Lower leg skin (tissue), 4 donors: ENCODE measurements around the gene CD300LD. TPM values are rescaled to one million over a fixed set of nuclear protein-coding genes. Genes with fewer than 3 reads are reported as not detected.
A peak's percentile ranks its signal among the peaks of the same experiment; 100 is the strongest.
"Not testable (repeated sequence)": the region's sequence is repeated elsewhere in the genome, so short reads cannot be mapped to it uniquely, and the experiment has no call there.

Experiments used
- DNase-seq, 2 donors: peaks; one replicate each; pipeline ENCODE4 v3.0.0-alpha.2; 2019; ENCODE audit warnings: low spot score in 2 of 2
- H3K4me3 ChIP-seq: fragments of 200-600 bp; sonication (generic); 2 replicates; pipeline ENCODE4 v1.5.1; 2017; ENCODE audit warnings: mild to moderate bottlenecking, low read depth; ENCODE audit not compliant: poor library complexity, severe bottlenecking
- POLR2A ChIP-seq, 2 donors: fragments of 450-650 bp; IDR thresholded peaks; one replicate each; pipeline ENCODE4 v1.6.1; 2016 to 2017; ENCODE audit warnings: antibody characterized with exemption in 2 of 2, mild to moderate bottlenecking in 1 of 2, moderate library complexity in 1 of 2
- WGBS, 2 donors: methylation state at CpG; one replicate each; pipeline ENCODE4 v1.1.5; 2018; 5-methylcytosine and 5-hydroxymethylcytosine counted together
- intact Hi-C: fragments of 100-400 bp; cut with DNase I; formaldehyde crosslinking; loops from one replicate; pipeline ENCODE4 v1.15.0; 2023; ENCODE audit warnings: low total_unique reads
- total RNA-seq, 4 donors: library from RNA; depleted of rRNA; stranded (reverse); fragments of >200 nt; gene quantifications; one replicate each; pipeline ENCODE4 v1.1.0, GENCODE V29; 2016
- TF ChIP-seq, protein P1 (sequence below), 3 donors: fragments of 450-650 bp; IDR thresholded peaks; one replicate each; pipeline ENCODE4 v1.5.1; 2016; ENCODE audit warnings: antibody characterized with exemption in 3 of 3, mild to moderate bottlenecking in 3 of 3, moderate library complexity in 2 of 3

Gene CD300LD
- total RNA-seq, 4 donors from 2014 or later, result not detected

- DNase-seq, result peak in 1 of 2 donors; percentile 29
- intact Hi-C loops, result no loop called here
- TF ChIP-seq, protein P1, sequence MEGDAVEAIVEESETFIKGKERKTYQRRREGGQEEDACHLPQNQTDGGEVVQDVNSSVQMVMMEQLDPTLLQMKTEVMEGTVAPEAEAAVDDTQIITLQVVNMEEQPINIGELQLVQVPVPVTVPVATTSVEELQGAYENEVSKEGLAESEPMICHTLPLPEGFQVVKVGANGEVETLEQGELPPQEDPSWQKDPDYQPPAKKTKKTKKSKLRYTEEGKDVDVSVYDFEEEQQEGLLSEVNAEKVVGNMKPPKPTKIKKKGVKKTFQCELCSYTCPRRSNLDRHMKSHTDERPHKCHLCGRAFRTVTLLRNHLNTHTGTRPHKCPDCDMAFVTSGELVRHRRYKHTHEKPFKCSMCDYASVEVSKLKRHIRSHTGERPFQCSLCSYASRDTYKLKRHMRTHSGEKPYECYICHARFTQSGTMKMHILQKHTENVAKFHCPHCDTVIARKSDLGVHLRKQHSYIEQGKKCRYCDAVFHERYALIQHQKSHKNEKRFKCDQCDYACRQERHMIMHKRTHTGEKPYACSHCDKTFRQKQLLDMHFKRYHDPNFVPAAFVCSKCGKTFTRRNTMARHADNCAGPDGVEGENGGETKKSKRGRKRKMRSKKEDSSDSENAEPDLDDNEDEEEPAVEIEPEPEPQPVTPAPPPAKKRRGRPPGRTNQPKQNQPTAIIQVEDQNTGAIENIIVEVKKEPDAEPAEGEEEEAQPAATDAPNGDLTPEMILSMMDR (IDR thresholded peaks at IDR 0.05), result no peak
- no peak for TF ChIP-seq POLR2A (IDR thresholded peaks at IDR 0.05)
- WGBS, 2 donors, result 28 to 38% methylated on average over 9 of the region's 9 CpGs
- no peak overlapping the region for H3K4me3 ChIP-seq
Measured at GRCh38 chr17:74566132-74566753, 25.8 kb downstream of the CD300LD start.

- intact Hi-C loops, result no loop called here
- no peak overlapping the region for H3K4me3 ChIP-seq
- TF ChIP-seq POLR2A (IDR thresholded peaks at IDR 0.05), result no peak
- TF ChIP-seq, protein P1 (IDR thresholded peaks at IDR 0.05), result no peak
- DNase-seq, result no peak
- 36 to 45% methylated on average over 5 of the region's 5 CpGs for whole genome bisulfite sequencing, 2 donors
Measured at GRCh38 chr17:74565126-74565525, 27.0 kb downstream of the CD300LD start.

GRCh38 chr17:74563358-74563757, 28.7 kb downstream of the CD300LD start:
- no peak for DNase-seq
- TF ChIP-seq, protein P1 (IDR thresholded peaks at IDR 0.05), result peak in 1 of 3 donors; percentile 22
- no peak for TF ChIP-seq POLR2A (IDR thresholded peaks at IDR 0.05)
- whole genome bisulfite sequencing, 2 donors, result 87 to 91% methylated on average over 1 of the region's 1 CpG
- H3K4me3 ChIP-seq, result no peak overlapping the region
- intact Hi-C loops, result no loop called here

- no peak overlapping the region for H3K4me3 ChIP-seq
- TF ChIP-seq, protein P1 (IDR thresholded peaks at IDR 0.05), result no peak
- no peak for TF ChIP-seq POLR2A (IDR thresholded peaks at IDR 0.05)
- WGBS, 2 donors, result 47 to 54% methylated on average over 3 of the region's 3 CpGs
- intact Hi-C loops, result no loop called here
- no peak for DNase-seq
Measured at GRCh38 chr17:74561586-74561985, 30.5 kb downstream of the CD300LD start.

DNA sequence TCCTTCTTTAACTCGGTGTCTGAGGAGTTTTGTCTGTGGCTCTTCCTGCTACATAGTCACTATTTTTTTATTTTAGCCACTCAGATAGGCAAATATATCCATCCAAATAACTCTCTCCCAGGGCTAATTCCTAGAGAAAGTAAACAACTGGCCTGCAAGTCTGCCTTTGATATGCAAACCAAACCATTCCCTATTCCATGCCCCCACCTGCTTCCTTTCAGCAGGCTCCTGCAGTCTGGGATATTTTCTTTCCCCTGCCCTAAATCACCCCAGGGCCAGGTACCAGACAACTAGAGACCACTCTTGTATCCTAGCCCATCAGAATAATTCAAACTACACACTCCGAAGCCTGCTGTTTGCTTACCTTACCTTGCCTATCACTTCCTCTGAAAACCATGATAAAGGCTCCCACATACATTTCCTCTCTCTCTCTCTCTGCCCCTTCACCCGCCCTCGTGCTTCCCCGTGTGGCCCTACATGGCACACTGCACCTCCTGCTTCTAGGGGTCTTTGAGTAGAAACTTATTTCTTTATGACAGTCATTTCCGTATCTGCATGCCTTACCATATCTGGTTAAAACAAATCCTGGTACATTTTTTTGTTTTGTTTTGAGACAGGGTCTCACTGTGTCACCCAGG, 33.1 kb downstream of the CD300LD start:
- no peak for DNase-seq
- TF ChIP-seq, protein P1 (IDR thresholded peaks at IDR 0.05), result no peak
- no peak for TF ChIP-seq POLR2A (IDR thresholded peaks at IDR 0.05)
- 74 to 78% methylated on average over 6 of the region's 6 CpGs for WGBS, 2 donors
- H3K4me3 ChIP-seq, result no peak overlapping the region
- intact Hi-C loops, result no loop called here

- DNase-seq, H3K4me3 ChIP-seq, intact Hi-C loops: not testable (repeated sequence)
- WGBS, 2 donors, result 71 to 75% methylated on average over 4 of the region's 4 CpGs
Measured at GRCh38 chr17:74558402-74558801, 33.7 kb downstream of the CD300LD start.
